Breast epithelium (tissue), 4 donors: Measurements from ENCODE around the gene CLTB. TPM values are rescaled to one million over a fixed set of nuclear protein-coding genes. Genes with fewer than 3 reads are reported as not detected.

Experiments
- DNase-seq, 2 donors: peaks; one replicate each; pipeline ENCODE4 v3.0.0-alpha.2; 2019; ENCODE audit warnings: low spot score in 2 of 2
- H3K27ac ChIP-seq, 2 donors: fragments of 200-600 bp; sonication (generic) in 1 of 2; one replicate each; pipeline ENCODE4 v1.5.1; 2016 to 2019; ENCODE audit warnings: mild to moderate bottlenecking in 1 of 2
- H3K27me3 ChIP-seq, 2 donors: fragments of 200-600 bp; sonication (generic) in 1 of 2; one replicate each; pipeline versions ENCODE4 v1.5.1 to v1.6.0; 2017 to 2019; ENCODE audit warnings: control low read depth in 1 of 2, mild to moderate bottlenecking in 1 of 2
- H3K36me3 ChIP-seq: fragments of 200-600 bp; one replicate; pipeline ENCODE4 v1.5.1; 2019
- H3K4me1 ChIP-seq, 2 donors: fragments of 200-600 bp; sonication (generic); one replicate each; pipeline ENCODE4 v1.5.1; 2016 to 2019; ENCODE audit warnings: control low read depth in 1 of 2
- H3K4me3 ChIP-seq, 3 donors: fragments of 200-600 bp; sonication (generic); 1 replicate in 2 of 3; 2 replicates in 1 of 3; pipeline ENCODE4 v1.5.1; 2016 to 2019; ENCODE audit warnings: mild to moderate bottlenecking in 3 of 3, moderate library complexity in 2 of 3
- H3K9me3 ChIP-seq, 2 donors: fragments of 200-600 bp; sonication (generic) in 1 of 2; one replicate each; pipeline ENCODE4 v1.5.1; 2016 to 2019; ENCODE audit warnings: control low read depth in 1 of 2
- CTCF ChIP-seq, 3 donors: fragments of 450-650 bp; IDR thresholded peaks; one replicate each; pipeline ENCODE4 v1.5.1; 2016 to 2017; ENCODE audit warnings: antibody characterized with exemption in 3 of 3, mild to moderate bottlenecking in 3 of 3, moderate library complexity in 3 of 3
- POLR2A ChIP-seq: fragments of 450-650 bp; IDR thresholded peaks from one replicate; pipeline ENCODE4 v1.6.1; 2016; ENCODE audit warnings: antibody characterized with exemption, mild to moderate bottlenecking, moderate library complexity
- POLR2AphosphoS5 ChIP-seq, 3 donors: sonication (generic); formaldehyde crosslinking; IDR thresholded peaks; one replicate each; pipeline ENCODE4 v1.6.1; 2017; ENCODE audit warnings: antibody characterized with exemption in 3 of 3
- intact Hi-C: fragments of 100-400 bp; cut with DNase I; formaldehyde crosslinking; loops from one replicate; pipeline ENCODE4 v1.15.1; 2023; ENCODE audit warnings: low total_unique reads
- total RNA-seq, 3 donors: library from RNA; depleted of rRNA; stranded (reverse); fragments of >200 nt; gene quantifications; one replicate each; pipeline ENCODE4 v1.1.0, GENCODE V29; 2016

Gene CLTB
- total RNA-seq, 3 donors from 2014 or later = 91.0 to 122 (median 121) TPM

- DNase-seq = no peak
- Histone ChIP-seq H3K27ac (no peak overlapping the region), H3K36me3 (peaks cover 3% of the 10 kb centered on the region), H3K27me3 (no peaks in the 10 kb centered on the region), H3K9me3 (no peaks in the 10 kb centered on the region), H3K4me3 (no peak overlapping the region), H3K4me1 (no peaks in the 10 kb centered on the region)
- no peak for TF ChIP-seq POLR2A
- no peak for TF ChIP-seq CTCF (IDR thresholded peaks at IDR 0.05)
- TF ChIP-seq POLR2AphosphoS5 (IDR thresholded peaks at IDR 0.05) = no peak
- intact Hi-C loops = no loop called here
These were observed 36.5 kb downstream of the CLTB start for GRCh38 chr5:176379881-176380280.

- Histone ChIP-seq H3K4me1 (no peaks in the 10 kb centered on the region), H3K27ac (no peak overlapping the region), H3K27me3 (no peaks in the 10 kb centered on the region), H3K36me3 (no peaks in the 10 kb centered on the region), H3K9me3 (no peaks in the 10 kb centered on the region), H3K4me3 (no peak overlapping the region)
- TF ChIP-seq POLR2A (no peak), CTCF (IDR thresholded peaks at IDR 0.05) (no peak), POLR2AphosphoS5 (IDR thresholded peaks at IDR 0.05) (no peak)
- intact Hi-C loops = no loop called here
- DNase-seq = no peak
These were observed 43.1 kb downstream of the CLTB start for GRCh38 chr5:176373100-176373818.

GRCh38 chr5:176371621-176372539, 44.5 kb downstream of the CLTB start:
- DNase-seq = no peak
- Histone ChIP-seq H3K4me3 (no peak overlapping the region), H3K27ac (peak overlapping the region in 1 of 2 donors; percentile 43), H3K9me3 (no peaks in the 10 kb centered on the region), H3K27me3 (no peaks in the 10 kb centered on the region), H3K36me3 (no peaks in the 10 kb centered on the region), H3K4me1 (no peaks in the 10 kb centered on the region)
- TF ChIP-seq CTCF (IDR thresholded peaks at IDR 0.05) (no peak), POLR2AphosphoS5 (IDR thresholded peaks at IDR 0.05) (no peak), POLR2A (no peak)
- intact Hi-C loops = no loop called here

GRCh38 chr5:176369934-176370711, 46.2 kb downstream of the CLTB start:
- intact Hi-C loops = no loop called here
- no peak overlapping the region for H3K4me3 ChIP-seq
- no peak overlapping the region for H3K27ac ChIP-seq
- H3K9me3 ChIP-seq = no peaks in the 10 kb centered on the region
- no peak for TF ChIP-seq CTCF (IDR thresholded peaks at IDR 0.05)
- TF ChIP-seq POLR2A = no peak
- TF ChIP-seq POLR2AphosphoS5 (IDR thresholded peaks at IDR 0.05) = no peak
- no peaks in the 10 kb centered on the region for H3K36me3 ChIP-seq
- H3K27me3 ChIP-seq = no peaks in the 10 kb centered on the region
- DNase-seq = no peak
- no peaks in the 10 kb centered on the region for H3K4me1 ChIP-seq
